PC-9 (cell line): ENCODE data around the gene TBCB. TPM values are rescaled to one million over a fixed set of nuclear protein-coding genes. Genes with fewer than 3 reads are reported as not detected.

Experiments
- BruUV-seq: library from RNA; stranded (reverse); fragments of 400-500 nt; replicated peaks from 2 replicates; lab custom pipeline; 2021; lab: Mats Ljungman, UMichigan
- CTCF ChIA-PET: fragments of 300-600 bp; sonication (Branson Sonifier 250); formaldehyde crosslinking; loops from one replicate; lab custom pipeline; 2022; ENCODE audit warnings: antibody characterized with exemption; lab: Charles Lee
- POLR2A ChIA-PET: fragments of 300-600 bp; sonication (Branson Sonifier 250); formaldehyde crosslinking; loops from one replicate; lab custom pipeline; 2022; ENCODE audit warnings: antibody characterized with exemption; ENCODE audit not compliant: unreplicated experiment; lab: Charles Lee
- DNase-seq, 2 experiments: peaks; one replicate each; pipeline versions ENCODE4 v3.0.0 to v3.0.0-alpha.2; 2015 to 2022; ENCODE audit warnings: mixed read lengths in 1 of 2
- H2AFZ ChIP-seq: fragments of 200-600 bp; sonication (generic); 2 replicates; pipeline ENCODE4 v1.8.1; 2017; ENCODE audit warnings: antibody characterized with exemption
- H3F3A ChIP-seq: fragments of 200-600 bp; sonication (generic); 2 replicates; pipeline ENCODE4 v1.8.1; 2017; ENCODE audit warnings: antibody characterized with exemption, mild to moderate bottlenecking, low read depth; ENCODE audit not compliant: insufficient read depth
- H3K27ac ChIP-seq: fragments of 200-600 bp; sonication (generic); 2 replicates; pipeline ENCODE4 v1.6.1; 2016; ENCODE audit warnings: mixed run types
- H3K27me3 ChIP-seq: fragments of 200-600 bp; sonication (generic); 2 replicates; pipeline ENCODE4 v1.6.1; 2016; ENCODE audit warnings: low read depth, mixed run types; ENCODE audit not compliant: insufficient read depth
- H3K36me3 ChIP-seq: fragments of 200-600 bp; sonication (generic); 2 replicates; pipeline ENCODE4 v1.6.1; 2016; ENCODE audit warnings: low read depth, mixed run types
- H3K4me1 ChIP-seq: fragments of 200-600 bp; sonication (generic); replicated peaks from 2 replicates; pipeline ENCODE4 v1.6.1; 2016; ENCODE audit warnings: mixed run types; ENCODE audit not compliant: insufficient read depth
- H3K4me2 ChIP-seq: fragments of 200-600 bp; sonication (generic); 2 replicates; pipeline ENCODE4 v1.6.1; 2017; ENCODE audit warnings: mixed run types
- H3K4me3 ChIP-seq: fragments of 200-600 bp; sonication (generic); 2 replicates; pipeline ENCODE4 v1.6.1; 2016; ENCODE audit warnings: mixed run types
- H3K79me2 ChIP-seq: fragments of 200-600 bp; sonication (generic); 2 replicates; pipeline ENCODE4 v1.6.1; 2017; ENCODE audit warnings: low read depth, mixed run types
- H3K9me2 ChIP-seq: fragments of 200-600 bp; sonication (generic); 2 replicates; pipeline ENCODE4 v1.8.1; 2017; ENCODE audit warnings: mild to moderate bottlenecking; ENCODE audit not compliant: insufficient read depth
- H3K9me3 ChIP-seq: fragments of 200-600 bp; sonication (generic); 2 replicates; pipeline ENCODE4 v1.8.1; 2016; ENCODE audit warnings: low read depth; ENCODE audit not compliant: insufficient read depth
- H4K20me1 ChIP-seq: fragments of 200-600 bp; sonication (generic); 2 replicates; pipeline ENCODE4 v1.8.1; 2017; ENCODE audit not compliant: insufficient read depth
- EZH2 ChIP-seq: fragments of 200-600 bp; sonication (generic); IDR thresholded peaks from 2 replicates; pipeline ENCODE4 v1.8.0; 2017; ENCODE audit warnings: antibody characterized with exemption, low read depth
- intact Hi-C: fragments of 100-400 bp; cut with micrococcal nuclease; formaldehyde crosslinking; loops from one replicate; pipeline ENCODE4 v1.10.0; 2022; ENCODE audit not compliant: unreplicated experiment
- total RNA-seq: library from RNA; stranded (reverse); gene quantifications from 2 replicates; pipeline ENCODE4 v1.2.3, GENCODE V29; 2021
- TF ChIP-seq, protein P1 (sequence below): fragments of 200-600 bp; sonication (generic); conservative IDR thresholded peaks from 2 replicates; pipeline ENCODE4 v1.6.1; 2017; ENCODE audit warnings: mixed run types, antibody characterized with exemption, mild to moderate bottlenecking, moderate library complexity

TBCB gene
- total RNA-seq, 1 experiment from 2014 or later = 126 TPM

DNA sequence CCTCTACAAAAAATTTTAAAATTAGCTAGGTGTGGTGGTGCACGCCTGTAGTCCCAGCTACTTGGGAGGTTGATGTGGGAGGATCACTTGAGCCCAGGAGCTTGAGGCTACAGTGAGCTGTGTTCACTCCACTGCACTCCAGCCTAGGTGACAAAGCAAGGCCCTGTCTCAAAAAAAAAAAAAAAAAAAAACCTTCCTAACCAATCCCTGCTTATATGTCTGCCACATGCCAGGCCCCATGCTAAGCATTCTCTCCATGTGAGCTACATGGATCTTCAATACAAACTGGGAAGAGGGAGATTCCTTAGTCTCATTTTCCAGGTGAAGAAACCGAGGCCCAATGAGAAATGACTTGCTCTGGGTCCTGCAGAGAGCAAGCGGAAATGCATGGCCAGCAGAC lies 6.6 kb upstream of the TBCB start:
- H4K20me1 ChIP-seq = no peaks in the 10 kb centered on the region; the same call in 1 of the 2 replicates
- no peaks in the 10 kb centered on the region for H3K9me3 ChIP-seq
- intact Hi-C loops = no loop called here
- no peak for TF ChIP-seq EZH2
- TF ChIP-seq, protein P1, sequence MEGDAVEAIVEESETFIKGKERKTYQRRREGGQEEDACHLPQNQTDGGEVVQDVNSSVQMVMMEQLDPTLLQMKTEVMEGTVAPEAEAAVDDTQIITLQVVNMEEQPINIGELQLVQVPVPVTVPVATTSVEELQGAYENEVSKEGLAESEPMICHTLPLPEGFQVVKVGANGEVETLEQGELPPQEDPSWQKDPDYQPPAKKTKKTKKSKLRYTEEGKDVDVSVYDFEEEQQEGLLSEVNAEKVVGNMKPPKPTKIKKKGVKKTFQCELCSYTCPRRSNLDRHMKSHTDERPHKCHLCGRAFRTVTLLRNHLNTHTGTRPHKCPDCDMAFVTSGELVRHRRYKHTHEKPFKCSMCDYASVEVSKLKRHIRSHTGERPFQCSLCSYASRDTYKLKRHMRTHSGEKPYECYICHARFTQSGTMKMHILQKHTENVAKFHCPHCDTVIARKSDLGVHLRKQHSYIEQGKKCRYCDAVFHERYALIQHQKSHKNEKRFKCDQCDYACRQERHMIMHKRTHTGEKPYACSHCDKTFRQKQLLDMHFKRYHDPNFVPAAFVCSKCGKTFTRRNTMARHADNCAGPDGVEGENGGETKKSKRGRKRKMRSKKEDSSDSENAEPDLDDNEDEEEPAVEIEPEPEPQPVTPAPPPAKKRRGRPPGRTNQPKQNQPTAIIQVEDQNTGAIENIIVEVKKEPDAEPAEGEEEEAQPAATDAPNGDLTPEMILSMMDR = no peak
- no peaks in the 10 kb centered on the region for H3K27me3 ChIP-seq
- BruUV-seq = no TSS peak
- H3K4me3 ChIP-seq = no peak overlapping the region
- H3K4me1 ChIP-seq = peaks cover 12% of the 10 kb centered on the region
- H3K27ac ChIP-seq = no peak overlapping the region
- CTCF ChIA-PET = no interaction called here
- peaks cover 8% of the 10 kb centered on the region for H3K79me2 ChIP-seq
- no peaks in the 10 kb centered on the region for H3K9me2 ChIP-seq
- H3K36me3 ChIP-seq = no peaks in the 10 kb centered on the region
- DNase-seq = no peak
- no peaks in the 10 kb centered on the region; the same call in 1 of the 2 replicates for H3F3A ChIP-seq
- H2AFZ ChIP-seq = no peak overlapping the region
- no peak overlapping the region for H3K4me2 ChIP-seq
- POLR2A ChIA-PET = no interaction called here

DNA sequence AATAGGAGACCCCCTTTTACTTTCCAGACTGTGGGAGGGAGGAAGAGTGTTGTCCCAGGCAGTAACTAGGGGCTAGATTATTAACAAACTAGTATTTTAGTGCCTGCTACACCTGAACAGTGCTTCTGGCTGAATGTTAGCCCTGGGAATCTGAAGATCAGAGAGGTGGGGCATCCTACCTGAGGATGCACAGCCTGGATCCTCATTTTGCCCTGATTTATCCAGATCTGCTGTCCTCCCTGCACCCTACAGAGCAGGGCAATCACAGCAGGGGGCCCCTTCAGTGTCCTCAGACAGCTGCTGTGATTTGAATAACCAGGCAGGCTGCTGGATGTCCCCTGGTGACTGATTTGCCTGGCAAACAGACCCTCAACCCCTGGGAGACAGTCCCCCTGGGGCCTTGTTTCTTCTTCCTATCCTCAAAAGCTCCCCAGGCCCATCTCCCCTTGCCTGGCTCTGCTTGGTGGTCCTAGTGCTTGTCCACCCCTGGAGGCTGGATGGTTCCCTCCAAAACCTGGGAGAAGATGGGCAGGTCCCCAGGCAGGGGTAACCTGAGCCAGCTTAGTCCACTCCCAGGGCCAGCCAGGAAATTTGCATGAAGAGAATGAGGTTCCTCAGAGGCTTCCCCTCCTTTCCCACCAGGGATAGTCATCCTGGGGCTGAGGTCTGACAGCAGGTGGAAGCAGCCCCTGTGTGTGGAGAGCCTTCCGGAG lies 4.6 kb upstream of the TBCB start, which contains the start of gene OVOL3:
Gene OVOL3, plus strand, starts transcription at position 657 of the 713 bp plus-strand sequence. CDS start 60 bp downstream, outside the sequence.
- Histone ChIP-seq H3K4me1 (peaks cover 5% of the 10 kb centered on the region), H3K36me3 (no peaks in the 10 kb centered on the region), H3F3A (peaks cover 7% of the 10 kb centered on the region), H4K20me1 (no peaks in the 10 kb centered on the region; the same call in none of the 2 replicates), H3K4me3 (no peak within 1 kb of the TSS), H3K4me2 (no peak within 1 kb of the TSS), H3K79me2 (peaks cover 17% of the 10 kb centered on the region), H3K27me3 (no peaks in the 10 kb centered on the region), H3K27ac (no peak within 1 kb of the TSS), H2AFZ (no peak within 1 kb of the TSS), H3K9me3 (no peaks in the 10 kb centered on the region), H3K9me2 (no peaks in the 10 kb centered on the region)
- DNase-seq = no peak
- intact Hi-C loops = loop anchor here (10.0 kb wide), 1 partner anchor 56 kb away; the partner anchor contains the start of genes THAP8 and WDR62
- ChIA-PET POLR2A (interaction anchor here (0.7 kb wide), 1 partner anchor 362 kb away, joined by 4 read pairs; the partner anchor contains the start of gene LIN37), CTCF (no interaction called here)
- no peak for TF ChIP-seq EZH2
- TF ChIP-seq, protein P1 = no peak
- BruUV-seq = no TSS peak

DNA sequence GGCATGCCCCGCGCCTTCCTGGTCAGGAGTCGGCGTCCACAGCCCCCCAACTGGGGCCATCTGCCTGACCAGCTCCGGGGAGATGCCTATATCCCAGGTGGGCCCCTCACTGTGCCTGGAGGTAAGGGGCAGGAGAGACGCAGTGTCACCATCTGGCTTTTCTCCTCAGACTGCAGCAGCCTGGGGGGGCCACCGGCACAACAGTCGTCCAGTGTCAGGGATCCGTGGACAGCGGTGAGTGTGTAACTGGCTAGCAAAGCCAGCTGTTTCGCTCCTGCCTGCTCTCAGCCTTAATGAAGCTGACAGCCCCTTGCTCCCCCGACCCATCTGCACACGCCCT lies 4.1 kb upstream of the TBCB start:
- H3K79me2 ChIP-seq = peaks cover 19% of the 10 kb centered on the region
- no peak overlapping the region for H2AFZ ChIP-seq
- no peak overlapping the region for H3K4me3 ChIP-seq
- H3F3A ChIP-seq = peaks cover 12% of the 10 kb centered on the region
- ChIA-PET POLR2A (no interaction called here), CTCF (no interaction called here)
- H3K4me2 ChIP-seq = no peak overlapping the region
- no peaks in the 10 kb centered on the region for H3K9me2 ChIP-seq
- no peaks in the 10 kb centered on the region; the same call in none of the 2 replicates for H4K20me1 ChIP-seq
- no peaks in the 10 kb centered on the region for H3K27me3 ChIP-seq
- intact Hi-C loops = loop anchor here (10.0 kb wide), 1 partner anchor 56 kb away; the partner anchor contains the start of genes THAP8 and WDR62
- no peak for TF ChIP-seq EZH2
- TF ChIP-seq, protein P1 = no peak
- no TSS peak for BruUV-seq
- H3K9me3 ChIP-seq = no peaks in the 10 kb centered on the region
- no peak for DNase-seq
- H3K36me3 ChIP-seq = no peaks in the 10 kb centered on the region
- no peak overlapping the region for H3K27ac ChIP-seq
- peaks cover 9% of the 10 kb centered on the region for H3K4me1 ChIP-seq
